Measurements from ENCODE around the gene DNAJB6. TPM values are rescaled to one million over a fixed set of nuclear protein-coding genes. Genes with fewer than 3 reads are reported as not detected.

DNAJB6 gene
- polyA plus RNA-seq, 1 experiment = 188 TPM

DNA sequence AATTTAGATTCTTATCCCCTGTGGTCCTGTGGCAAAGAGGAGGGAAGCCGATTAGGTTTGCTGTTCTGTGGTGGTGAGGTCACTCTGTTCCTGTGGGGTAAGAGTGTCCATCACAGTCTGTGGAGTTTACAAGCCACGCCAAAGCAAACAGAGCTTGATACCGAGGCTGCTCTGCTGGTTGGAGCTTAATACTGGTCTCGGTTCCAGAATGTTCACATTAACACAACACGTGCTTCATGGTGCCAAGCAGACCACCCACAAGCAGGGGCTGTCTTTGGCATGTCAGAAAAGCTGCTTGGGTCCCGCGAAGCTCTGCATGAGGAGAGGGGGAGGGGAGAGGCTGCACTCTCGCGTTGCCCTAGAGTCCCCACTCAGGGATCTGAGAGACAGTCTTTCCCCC is 47.5 kb downstream of the DNAJB6 start:
- Histone ChIP-seq H3K27ac (ENCODE audit: low read depth, low read length) (no peak overlapping the region), H3K27me3 (ENCODE audit: control insufficient read depth, insufficient read depth, low read length) (no peaks in the 10 kb centered on the region), H3K4me3 (ENCODE audit: low read depth, low read length) (no peak overlapping the region), H3K9me3 (ENCODE audit: control insufficient read depth, insufficient read depth, low read length) (no peaks in the 10 kb centered on the region)
- TF ChIP-seq, protein P1, sequence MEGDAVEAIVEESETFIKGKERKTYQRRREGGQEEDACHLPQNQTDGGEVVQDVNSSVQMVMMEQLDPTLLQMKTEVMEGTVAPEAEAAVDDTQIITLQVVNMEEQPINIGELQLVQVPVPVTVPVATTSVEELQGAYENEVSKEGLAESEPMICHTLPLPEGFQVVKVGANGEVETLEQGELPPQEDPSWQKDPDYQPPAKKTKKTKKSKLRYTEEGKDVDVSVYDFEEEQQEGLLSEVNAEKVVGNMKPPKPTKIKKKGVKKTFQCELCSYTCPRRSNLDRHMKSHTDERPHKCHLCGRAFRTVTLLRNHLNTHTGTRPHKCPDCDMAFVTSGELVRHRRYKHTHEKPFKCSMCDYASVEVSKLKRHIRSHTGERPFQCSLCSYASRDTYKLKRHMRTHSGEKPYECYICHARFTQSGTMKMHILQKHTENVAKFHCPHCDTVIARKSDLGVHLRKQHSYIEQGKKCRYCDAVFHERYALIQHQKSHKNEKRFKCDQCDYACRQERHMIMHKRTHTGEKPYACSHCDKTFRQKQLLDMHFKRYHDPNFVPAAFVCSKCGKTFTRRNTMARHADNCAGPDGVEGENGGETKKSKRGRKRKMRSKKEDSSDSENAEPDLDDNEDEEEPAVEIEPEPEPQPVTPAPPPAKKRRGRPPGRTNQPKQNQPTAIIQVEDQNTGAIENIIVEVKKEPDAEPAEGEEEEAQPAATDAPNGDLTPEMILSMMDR (IDR thresholded peaks at IDR 0.05; ENCODE audit: low read depth, low read length) = no peak
- DNase-seq (ENCODE audit: low read depth, low spot score) = no peak
- ChIA-PET POLR2A (no interaction called here), CTCF (interaction anchor here (1.5 kb wide), 1 partner anchor 13 kb away, joined by 6 read pairs; no protein-coding TSS in a partner anchor)

DNA sequence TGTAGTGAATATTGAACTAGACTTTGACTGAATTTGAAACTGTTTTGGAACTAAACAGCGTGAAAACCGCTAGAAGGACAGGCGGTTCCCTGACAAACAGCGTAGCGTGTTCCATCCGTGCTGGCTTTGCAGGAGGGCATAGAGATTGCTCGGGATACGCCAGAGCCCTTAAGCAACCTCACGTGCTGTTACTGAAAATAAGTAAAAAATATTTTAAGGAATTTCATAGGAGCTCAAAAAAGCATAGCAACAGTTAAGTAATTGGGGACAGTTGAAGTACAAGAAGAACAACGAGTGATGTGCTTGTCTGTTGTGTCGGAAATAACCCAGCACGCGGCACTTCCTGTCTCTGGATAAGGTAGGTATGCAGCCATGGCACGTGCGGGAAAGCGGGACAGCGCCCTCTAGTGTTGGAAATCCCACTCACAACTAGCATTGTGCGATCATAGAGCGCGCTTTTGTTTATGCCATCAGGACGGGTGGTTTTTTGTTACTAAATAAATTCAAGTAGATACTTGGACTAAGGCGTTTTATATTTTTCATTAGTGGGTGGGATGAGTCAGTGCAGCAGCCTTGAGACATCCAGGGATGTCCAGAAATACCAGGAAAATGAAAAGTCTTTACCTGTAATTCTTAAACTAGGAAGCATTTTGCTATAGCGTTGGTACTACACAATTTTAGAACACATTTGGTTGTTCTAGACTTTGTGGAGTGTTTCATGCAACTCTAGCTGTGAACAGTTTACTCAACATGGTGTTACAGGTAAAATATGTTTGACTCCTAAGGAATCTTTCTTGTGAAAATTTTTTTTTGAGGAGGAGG is 50.4 kb downstream of the DNAJB6 start:
- CTCF ChIA-PET = interaction anchor here (0.6 to 2.4 kb wide), 27 partner anchors 8 to 1480 kb away, joined by 3 to 19 read pairs (median 3); no protein-coding TSS in a partner anchor
- POLR2A ChIA-PET = interaction anchor here (0.6 kb wide), 1 partner anchor 23 kb away, joined by 3 read pairs; no protein-coding TSS in a partner anchor
- Histone ChIP-seq H3K27me3 (ENCODE audit: control insufficient read depth, insufficient read depth, low read length) (no peaks in the 10 kb centered on the region), H3K4me3 (ENCODE audit: low read depth, low read length) (no peak overlapping the region), H3K27ac (ENCODE audit: low read depth, low read length) (no peak overlapping the region), H3K9me3 (ENCODE audit: control insufficient read depth, insufficient read depth, low read length) (no peaks in the 10 kb centered on the region)
- TF ChIP-seq, protein P1 (IDR thresholded peaks at IDR 0.05; ENCODE audit: low read depth, low read length) = peak; percentile 83
- peak; percentile 54 for DNase-seq (ENCODE audit: low read depth, low spot score)

- H3K27ac ChIP-seq (ENCODE audit: low read depth, low read length) = no peak overlapping the region
- CTCF ChIA-PET = interaction anchor here (0.8 to 2.4 kb wide), 4 partner anchors 9 to 186 kb away, joined by 3 to 19 read pairs (median 12); no protein-coding TSS in a partner anchor
- H3K9me3 ChIP-seq (ENCODE audit: control insufficient read depth, insufficient read depth, low read length) = no peaks in the 10 kb centered on the region
- DNase-seq (ENCODE audit: low read depth, low spot score) = no peak
- no peak overlapping the region for H3K4me3 ChIP-seq (ENCODE audit: low read depth, low read length)
- POLR2A ChIA-PET = no interaction called here
- TF ChIP-seq, protein P1 (IDR thresholded peaks at IDR 0.05; ENCODE audit: low read depth, low read length) = no peak
- H3K27me3 ChIP-seq (ENCODE audit: control insufficient read depth, insufficient read depth, low read length) = no peaks in the 10 kb centered on the region
Measured at GRCh38 chr7:157388301-157388700, 51.5 kb downstream of the DNAJB6 start.

DNA sequence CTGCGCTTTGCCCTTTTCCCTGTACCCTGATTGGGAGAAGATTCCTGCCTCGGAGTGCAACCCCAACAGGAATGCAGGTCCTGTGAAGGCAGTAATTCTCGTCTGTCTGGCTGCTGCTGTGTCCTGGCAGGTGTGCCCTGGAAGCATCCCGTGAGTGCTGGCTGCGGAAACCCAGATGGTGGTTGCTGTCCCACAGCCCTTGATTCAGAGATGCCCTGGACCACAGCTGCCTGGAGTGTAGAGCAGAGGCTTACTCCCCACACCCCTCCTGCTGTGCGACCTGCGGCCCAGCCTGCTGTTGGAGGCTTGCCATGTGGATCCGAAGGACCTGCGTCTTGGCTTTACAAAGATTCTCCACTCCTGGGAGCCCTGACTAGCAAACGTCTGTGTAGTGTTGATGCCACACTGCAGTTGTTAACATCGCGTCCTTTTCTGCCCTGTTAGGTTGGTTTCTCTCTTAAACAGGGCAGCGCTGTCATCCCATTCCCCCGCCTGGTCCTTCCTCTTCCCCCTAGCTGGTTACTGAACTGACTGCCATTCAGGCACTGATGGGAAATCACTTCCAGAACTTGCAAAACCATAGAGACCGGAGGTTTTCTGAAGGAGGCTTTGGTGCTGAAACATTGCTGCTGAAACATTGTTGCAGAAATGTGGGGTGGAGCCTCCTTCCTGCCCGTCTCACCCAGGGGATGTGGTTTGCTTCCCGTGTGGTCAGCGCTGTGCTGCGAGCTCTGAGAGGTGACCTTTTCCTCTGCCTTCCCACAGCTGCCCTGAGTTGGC is 53.3 kb downstream of the DNAJB6 start:
- CTCF ChIA-PET = interaction anchor here (1.0 to 2.1 kb wide), 3 partner anchors 8 to 164 kb away, joined by 5 to 13 read pairs (median 8); no protein-coding TSS in a partner anchor
- H3K9me3 ChIP-seq (ENCODE audit: control insufficient read depth, insufficient read depth, low read length) = no peaks in the 10 kb centered on the region
- H3K27me3 ChIP-seq (ENCODE audit: control insufficient read depth, insufficient read depth, low read length) = no peaks in the 10 kb centered on the region
- TF ChIP-seq, protein P1 (IDR thresholded peaks at IDR 0.05; ENCODE audit: low read depth, low read length) = no peak
- no peak overlapping the region for H3K4me3 ChIP-seq (ENCODE audit: low read depth, low read length)
- H3K27ac ChIP-seq (ENCODE audit: low read depth, low read length) = no peak overlapping the region
- POLR2A ChIA-PET = no interaction called here
- no peak for DNase-seq (ENCODE audit: low read depth, low spot score)
